Activated T-cell treated with anti-CD3 and anti-CD28 coated beads for 24 hours (primary cell): ENCODE results near the gene WSB2.
A peak's percentile ranks its signal among the peaks of the same experiment; 100 is the strongest.
"Not testable (repeated sequence)": the region's sequence is repeated elsewhere in the genome, so short reads cannot be mapped to it uniquely, and the experiment has no call there.

Experiments used
- DNase-seq: peaks from one replicate; pipeline ENCODE4 v3.0.0-alpha.2; 2020; ENCODE audit warnings: low read depth

Gene WSB2

DNA sequence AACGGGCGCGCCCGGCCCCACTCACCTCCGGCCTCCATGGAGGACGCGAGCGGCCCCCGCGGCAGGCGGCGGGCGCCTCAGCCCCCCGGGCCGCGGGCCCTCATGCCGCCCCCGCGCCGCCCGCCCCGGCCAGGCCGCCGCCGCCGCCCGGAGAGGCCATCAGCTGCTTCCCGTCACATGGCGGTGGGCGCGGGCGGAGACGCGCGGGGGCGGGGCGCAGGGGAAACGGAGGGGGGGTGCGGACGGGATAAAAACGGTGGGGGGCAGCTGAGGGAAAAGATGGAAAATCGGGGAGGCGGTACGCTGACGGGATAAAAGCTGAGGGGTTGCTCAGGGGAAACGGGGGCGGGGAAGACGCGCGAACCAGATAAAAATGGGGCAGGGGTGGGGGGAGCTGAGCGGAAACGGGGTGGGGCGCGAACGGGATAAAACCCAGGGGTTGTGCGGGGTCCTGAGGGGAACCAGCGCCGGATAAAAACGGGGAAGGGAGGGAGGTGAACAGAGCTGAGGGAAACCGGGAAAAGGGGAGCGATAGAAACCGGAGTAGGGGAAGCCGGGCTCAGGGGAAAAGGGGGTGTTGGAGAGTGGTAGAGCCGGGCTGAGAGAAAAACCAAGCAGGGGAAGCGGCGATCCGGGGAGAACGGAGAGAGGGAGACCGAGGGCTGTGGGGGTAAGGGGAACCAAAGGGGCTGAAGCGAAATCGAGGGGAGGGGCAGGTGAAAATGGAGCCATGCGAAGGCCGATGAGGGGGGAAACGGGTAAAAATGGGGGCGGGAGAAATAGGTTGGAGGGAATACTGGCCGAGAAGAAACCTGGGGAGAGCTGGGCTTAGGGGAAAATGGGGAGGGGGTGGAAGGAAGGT lies at the start of gene WSB2:
TSS of gene WSB2 (minus strand) at position 169 of the 862 bp plus-strand sequence. CDS start at position 38, 131 bp downstream.
- DNase-seq: peak; percentile 43

DNA sequence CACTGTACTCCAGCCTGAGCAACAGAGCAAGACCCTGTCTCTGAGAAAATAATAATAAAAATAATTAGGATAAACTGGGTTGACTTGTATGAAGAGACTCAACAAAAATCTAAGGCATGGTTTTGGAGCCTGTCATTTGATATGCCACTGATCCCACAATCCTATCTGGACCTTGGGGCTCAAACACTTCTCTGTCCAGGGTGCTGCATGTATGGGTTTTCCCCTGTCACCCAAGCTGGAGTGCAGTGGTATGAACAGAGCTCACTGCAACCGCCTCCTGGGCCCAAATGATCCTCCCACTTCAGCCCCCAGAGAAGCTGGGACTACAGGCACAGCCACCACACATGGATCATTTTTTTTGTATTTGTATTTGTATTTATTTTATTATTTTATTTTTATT lies 48.1 kb upstream of the WSB2 start:
- DNase-seq: no peak

DNA sequence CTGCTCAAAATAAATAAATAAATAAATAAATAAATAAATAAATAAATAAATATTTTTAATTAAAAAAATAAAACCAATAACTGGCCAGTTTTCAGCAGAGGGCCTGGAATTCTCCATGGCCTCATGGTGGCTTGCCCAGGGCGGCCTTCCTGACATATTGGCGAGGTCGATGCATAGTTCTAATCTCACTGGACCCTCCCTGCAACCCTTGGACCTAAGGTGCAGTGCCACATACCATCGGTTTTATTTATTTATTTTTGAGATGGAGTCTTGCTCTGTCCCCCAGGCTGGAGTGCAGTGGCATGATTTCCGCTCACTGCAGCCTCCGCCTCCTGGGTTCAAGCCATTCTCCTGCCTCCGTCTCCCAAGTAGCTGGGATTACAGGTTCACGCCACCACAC lies 46.7 kb upstream of the WSB2 start:
- no peak for DNase-seq

GRCh38 chr12:118107011-118107410 lies 46.0 kb upstream of the WSB2 start:
- DNase-seq: no peak

- no peak for DNase-seq
Observed at GRCh38 chr12:118103601-118104382, 42.8 kb upstream of the WSB2 start, which contains the start of gene VSIG10. Gene VSIG10, minus strand, starts transcription at chr12:118104011. Its CDS starts 340 bp downstream, at chr12:118103671.

DNA sequence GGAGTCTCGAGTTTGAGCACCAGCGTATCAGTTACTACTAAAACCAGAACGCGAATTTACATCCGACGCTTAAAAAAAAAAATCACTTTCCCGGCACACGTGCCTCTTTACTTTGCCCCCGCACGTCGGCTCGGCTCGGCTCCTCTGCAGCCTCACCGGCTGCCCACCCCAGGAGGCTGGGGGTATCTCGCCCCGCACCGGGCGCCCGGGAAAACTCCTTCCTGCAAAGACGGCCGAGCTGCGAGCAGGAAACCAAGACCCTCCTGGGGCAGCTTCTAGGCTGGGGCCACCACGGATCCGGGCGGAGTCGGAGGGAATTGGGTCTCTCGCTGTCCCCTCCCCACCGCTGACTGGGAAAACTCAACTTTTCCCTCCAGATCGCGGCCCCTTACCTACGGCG lies 42.2 kb upstream of the WSB2 start:
- no peak for DNase-seq

DNA sequence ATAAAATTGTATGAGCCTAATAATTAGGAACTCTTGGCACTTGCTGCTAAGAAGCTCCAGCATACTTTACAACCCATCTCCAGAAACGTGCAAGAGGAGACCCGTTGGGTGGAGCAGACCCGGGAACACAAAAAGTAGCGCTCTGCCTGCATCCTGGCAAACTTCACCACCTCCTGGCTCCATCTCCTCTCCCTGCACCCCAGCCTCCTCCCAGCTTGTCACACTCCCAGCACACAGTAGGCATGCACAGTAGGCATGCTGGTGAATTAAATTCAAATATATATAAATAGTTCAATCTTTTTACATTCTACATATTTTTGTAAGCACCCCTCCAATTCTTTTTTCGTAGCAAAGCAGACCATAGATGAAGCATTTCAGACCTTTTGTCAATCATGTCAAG lies 41.6 kb upstream of the WSB2 start:
- no peak for DNase-seq

GRCh38 chr12:118102070-118102469 lies 41.1 kb upstream of the WSB2 start:
- DNase-seq: no peak

GRCh38 chr12:118101051-118101450 lies 40.1 kb upstream of the WSB2 start:
- no peak for DNase-seq

DNA sequence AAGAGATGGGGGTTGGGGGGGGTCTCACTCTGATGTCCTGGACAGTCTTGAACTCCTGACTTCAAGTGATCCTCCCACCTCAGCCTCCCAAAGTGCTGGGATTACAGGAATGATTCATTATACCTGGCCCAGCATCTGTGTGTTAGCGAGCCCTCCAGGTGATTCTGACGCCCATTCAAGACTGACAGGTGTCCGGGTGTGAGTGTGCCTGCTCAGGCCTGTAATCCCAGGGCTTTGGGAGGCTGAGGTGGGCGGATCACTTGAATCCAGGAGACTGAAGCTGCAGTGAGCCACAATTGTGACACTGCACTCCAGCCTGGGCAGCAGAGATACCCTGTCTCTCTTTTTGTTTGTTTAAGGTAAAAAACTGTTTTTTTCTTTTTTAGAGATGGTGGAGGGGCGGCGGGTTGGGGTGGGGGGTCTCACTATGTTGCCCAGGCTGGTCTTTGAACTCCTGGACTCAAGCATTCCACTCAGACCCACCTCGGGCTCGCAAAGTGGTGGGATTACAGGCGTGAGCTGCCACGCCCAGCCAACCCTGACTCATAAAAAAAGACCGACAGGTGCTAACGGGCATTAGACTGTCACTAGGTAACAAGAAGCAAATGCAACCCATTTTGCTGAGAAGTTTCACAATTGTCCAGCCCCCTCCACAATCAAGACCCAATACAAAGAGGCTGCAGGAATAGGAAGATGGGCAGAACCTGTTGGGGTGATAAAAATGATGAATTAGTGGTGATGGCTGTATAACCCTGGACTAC lies 38.1 kb upstream of the WSB2 start:
- DNase-seq: no peak

DNA sequence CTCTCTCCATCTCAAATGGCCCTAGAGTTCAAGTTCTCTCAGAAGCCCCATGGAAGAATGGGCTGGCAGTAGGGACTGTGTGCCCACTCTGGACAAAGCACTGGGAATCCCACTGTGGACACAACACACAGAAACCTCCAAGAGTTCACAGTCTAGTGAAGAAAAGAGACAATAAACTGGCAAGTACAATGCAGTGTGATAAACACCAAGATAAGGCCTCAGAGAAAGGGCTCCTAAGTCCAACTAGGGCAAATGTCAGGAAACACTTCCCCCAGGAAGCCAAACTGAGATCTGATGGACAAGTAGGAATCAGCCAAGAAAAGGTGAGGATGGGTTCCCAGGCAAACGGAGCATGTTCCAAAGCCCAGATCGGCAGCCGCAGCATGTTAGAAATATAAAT lies 37.4 kb upstream of the WSB2 start:
- no peak for DNase-seq

- no peak for DNase-seq
Observed at GRCh38 chr12:118094039-118094438, 33.1 kb upstream of the WSB2 start.

- DNase-seq: no peak
Observed at GRCh38 chr12:118089782-118090181, 28.8 kb upstream of the WSB2 start.

GRCh38 chr12:118082161-118082560 lies 21.2 kb upstream of the WSB2 start:
- no peak for DNase-seq

DNA sequence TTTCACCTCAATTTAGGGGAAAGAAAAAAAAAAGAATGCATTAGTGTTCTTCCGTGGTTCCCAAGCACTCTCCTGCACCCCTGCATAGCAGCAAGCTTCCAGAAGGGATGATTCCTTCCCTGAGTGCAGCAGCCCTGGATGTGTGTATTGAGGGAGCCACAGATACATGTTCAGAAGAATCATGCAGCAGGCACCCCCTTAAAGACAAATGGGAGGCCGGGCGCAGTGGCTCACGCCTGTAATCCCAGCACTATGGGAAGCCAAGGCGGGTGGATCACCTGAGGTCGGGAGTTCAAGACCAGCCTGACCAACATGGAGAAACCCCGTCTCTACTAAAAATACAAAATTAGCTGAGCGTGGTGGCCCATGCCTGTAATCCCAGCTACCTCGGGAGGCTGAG lies 20.5 kb upstream of the WSB2 start:
- not testable (repeated sequence) for DNase-seq

DNA sequence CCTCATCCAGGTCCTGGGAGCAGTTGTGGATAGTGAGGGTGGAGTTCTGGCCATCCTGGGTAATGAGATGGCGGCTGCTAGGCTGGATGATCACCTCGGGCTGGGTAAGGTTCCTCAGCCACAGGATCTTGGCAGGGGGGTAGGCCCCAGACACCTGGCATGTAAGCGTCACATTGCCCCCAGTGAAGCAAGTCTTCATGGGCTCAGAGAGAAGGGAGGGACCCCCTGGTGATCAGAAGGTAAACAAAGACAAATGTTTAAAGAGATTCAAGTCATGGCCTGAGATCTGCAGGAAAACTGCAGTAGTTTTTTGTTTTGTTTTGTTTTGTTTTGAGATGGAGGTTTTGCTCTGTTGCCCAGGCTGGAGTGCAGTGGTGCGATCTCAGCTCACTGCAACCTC lies 12.8 kb upstream of the WSB2 start:
- DNase-seq: no peak

GRCh38 chr12:118070650-118071049 lies 9.7 kb upstream of the WSB2 start:
- DNase-seq: no peak

DNA sequence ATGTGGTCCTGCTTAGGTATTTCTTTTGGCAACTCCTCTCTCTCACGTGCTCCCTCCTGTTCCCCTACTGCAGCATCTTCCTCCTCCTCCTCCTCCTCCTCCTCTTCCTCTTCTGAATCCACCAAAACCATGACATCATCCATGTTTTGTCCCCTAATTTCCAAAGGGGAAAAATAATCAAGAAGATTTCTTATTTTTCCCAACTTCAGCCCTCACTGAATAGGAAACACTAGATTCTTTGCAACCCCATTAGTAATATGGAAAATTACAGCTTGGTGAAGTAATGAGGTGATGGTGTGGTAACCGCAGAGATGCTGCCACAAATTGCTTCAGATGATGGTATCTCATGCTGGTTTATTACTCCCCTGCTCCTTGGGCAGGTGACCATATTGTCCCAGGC lies 7.5 kb upstream of the WSB2 start:
- DNase-seq: no peak

DNA sequence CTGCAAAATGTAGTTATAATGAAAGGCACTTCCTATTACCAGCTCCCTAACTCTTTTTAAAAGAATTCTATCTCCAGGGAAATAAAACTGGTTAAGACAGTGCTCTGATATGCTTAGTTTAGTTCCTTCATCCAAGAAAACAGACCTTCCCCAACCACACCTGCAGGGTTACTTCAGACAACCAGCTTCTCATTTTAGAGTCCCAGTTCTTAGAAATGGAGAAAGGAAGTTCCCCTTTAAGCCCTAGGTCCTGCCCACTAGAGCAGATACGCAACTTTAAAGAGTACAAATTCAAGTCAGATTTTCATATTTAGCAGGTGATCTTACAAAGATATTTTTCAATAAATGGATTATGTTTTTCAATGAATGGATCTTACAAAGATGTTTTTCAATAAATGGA lies 4.4 kb upstream of the WSB2 start:
- no peak for DNase-seq

DNA sequence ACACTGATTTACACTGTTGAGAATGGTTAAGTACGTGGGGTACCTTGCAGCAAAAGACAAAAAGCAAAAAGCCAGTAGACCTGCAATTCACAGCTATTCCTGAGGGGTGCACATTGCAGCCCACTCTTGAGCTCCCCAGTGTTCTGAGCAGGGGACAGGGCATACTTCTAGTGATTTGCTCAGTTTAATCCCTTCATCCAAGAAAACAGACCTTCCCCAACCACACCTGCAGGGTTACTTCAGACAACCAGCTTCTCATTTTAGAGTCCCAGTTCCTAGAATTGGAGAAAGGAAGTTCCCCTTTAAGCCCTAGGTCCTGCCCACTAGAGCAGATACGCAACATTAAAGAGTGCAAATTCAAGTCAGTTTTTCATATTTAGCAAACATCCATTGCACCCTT lies 3.6 kb upstream of the WSB2 start:
- no peak for DNase-seq

GRCh38 chr12:118063576-118064391 lies 2.8 kb upstream of the WSB2 start:
- no peak for DNase-seq
